NT2/D1 (cell line): ENCODE results near the gene TINAGL1.
A peak's percentile ranks its signal among the peaks of the same experiment; 100 is the strongest.

Experiments
- DNase-seq: peaks from one replicate; pipeline ENCODE4 v3.0.0-alpha.2; 2011; ENCODE audit warnings: low read depth, low spot score
- H3K27me3 ChIP-seq: 2 replicates; pipeline ENCODE4 v1.6.0; 2011; ENCODE audit warnings: mild to moderate bottlenecking; ENCODE audit not compliant: insufficient read length, insufficient read depth
- H3K36me3 ChIP-seq: 2 replicates; pipeline ENCODE4 v1.6.1; 2011; ENCODE audit warnings: mild to moderate bottlenecking, low read length, mixed read lengths; ENCODE audit not compliant: insufficient read depth, insufficient read length
- H3K4me1 ChIP-seq: 2 replicates; pipeline ENCODE4 v1.5.1; 2011; ENCODE audit not compliant: insufficient read depth, insufficient read length
- H3K4me3 ChIP-seq: 2 replicates; pipeline ENCODE4 v1.5.1; 2011; ENCODE audit warnings: low read depth; ENCODE audit not compliant: insufficient read length
- H3K9ac ChIP-seq: 2 replicates; pipeline ENCODE4 v1.6.0; 2011; ENCODE audit warnings: low read depth; ENCODE audit not compliant: insufficient read length
- H3K9me3 ChIP-seq: 2 replicates; pipeline ENCODE4 v1.5.1; 2011; ENCODE audit warnings: mild to moderate bottlenecking, low read length; ENCODE audit not compliant: insufficient read depth
- SUZ12 ChIP-seq: IDR thresholded peaks from 2 replicates; pipeline ENCODE4 v1.6.1; 2011; ENCODE audit not compliant: insufficient read length, insufficient read depth; ENCODE audit errors: extremely low read depth
- YY1 ChIP-seq: IDR thresholded peaks from 2 replicates; pipeline ENCODE4 v1.6.1; 2011; ENCODE audit not compliant: insufficient read length, insufficient read depth
- ZNF274 ChIP-seq: IDR thresholded peaks from 2 replicates; pipeline ENCODE4 v1.6.1; 2011; ENCODE audit warnings: mild to moderate bottlenecking, low read depth, low read length

The TINAGL1 gene

DNA sequence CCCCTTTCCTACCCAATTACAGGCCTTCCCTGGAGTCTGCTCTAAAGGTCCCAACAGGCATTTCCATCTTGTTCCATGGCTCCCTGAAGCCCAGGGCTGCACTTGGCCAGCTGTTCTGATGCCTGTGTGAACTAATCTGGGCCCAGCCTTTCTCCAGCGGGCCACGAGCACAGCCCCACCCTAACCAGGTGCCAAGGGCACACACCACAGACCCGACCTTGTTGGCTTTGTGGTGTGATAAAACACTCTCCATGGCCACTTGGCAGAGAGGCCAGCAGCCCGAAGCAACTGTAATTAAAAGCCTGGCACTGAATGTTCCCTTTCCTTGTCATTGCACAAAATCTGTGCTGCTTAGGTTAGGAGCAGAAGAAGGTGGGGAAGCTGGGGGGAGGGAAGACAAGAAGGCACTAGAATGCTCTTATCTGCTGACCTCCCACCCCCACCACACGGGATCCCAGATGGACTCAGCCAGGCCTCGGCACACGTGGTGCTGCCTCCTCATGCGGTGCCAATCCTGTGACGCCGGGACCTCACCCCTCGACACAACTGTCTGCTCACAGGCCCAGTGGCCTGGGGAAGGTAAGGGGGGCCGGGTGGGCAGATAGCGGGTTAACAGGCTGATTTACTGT is 51.1 kb downstream of the TINAGL1 start:
- peaks cover 66% of the 10 kb centered on the region for H3K36me3 ChIP-seq

DNA sequence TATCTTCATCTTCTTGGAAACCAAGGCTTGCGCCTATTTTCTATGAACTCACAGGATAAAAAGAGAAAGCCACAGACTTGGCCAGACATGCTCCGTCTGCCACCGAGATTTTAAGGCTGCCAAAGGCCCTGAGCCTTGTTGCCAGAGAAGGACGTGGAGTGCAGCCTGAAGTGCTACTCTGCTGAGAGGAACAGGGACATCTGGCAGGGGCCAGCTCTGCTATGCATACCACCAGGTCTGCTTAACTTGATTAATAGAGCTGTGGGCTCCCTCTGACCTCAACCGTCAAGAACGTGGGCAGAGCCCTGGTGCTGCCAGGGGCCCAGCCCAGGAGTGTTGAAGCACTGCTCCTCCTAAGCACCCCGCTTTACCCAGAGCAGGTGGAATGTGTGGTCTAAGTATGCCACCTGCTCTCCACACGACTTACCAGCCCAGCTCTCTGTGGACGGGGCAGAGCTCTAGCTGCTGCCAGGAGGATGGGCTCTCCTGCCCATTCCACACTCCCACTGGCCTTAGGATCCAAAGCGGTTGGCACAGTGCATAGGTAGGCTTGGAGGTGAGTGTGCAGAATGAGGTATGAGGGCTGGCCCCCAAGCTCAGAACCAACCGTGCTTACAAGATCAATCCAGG is 51.7 kb downstream of the TINAGL1 start:
- Histone ChIP-seq H3K9me3 (no peaks in the 10 kb centered on the region), H3K36me3 (peaks cover 72% of the 10 kb centered on the region), H3K9ac (peak overlapping the region; percentile 14), H3K4me1 (peaks cover 52% of the 10 kb centered on the region), H3K4me3 (no peak overlapping the region), H3K27me3 (no peaks in the 10 kb centered on the region)
- no peak for TF ChIP-seq YY1
- no peak for TF ChIP-seq SUZ12
- TF ChIP-seq ZNF274, result no peak
- DNase-seq, result no peak

More for the DNA sequence above, 51.1 kb downstream of the TINAGL1 start:
- Histone ChIP-seq H3K9me3 (no peaks in the 10 kb centered on the region), H3K4me1 (peaks cover 52% of the 10 kb centered on the region), H3K27me3 (no peaks in the 10 kb centered on the region), H3K4me3 (no peak overlapping the region), H3K9ac (peak overlapping the region; percentile 14)
- TF ChIP-seq ZNF274 (no peak), YY1 (no peak), SUZ12 (no peak)
- no peak for DNase-seq

DNA sequence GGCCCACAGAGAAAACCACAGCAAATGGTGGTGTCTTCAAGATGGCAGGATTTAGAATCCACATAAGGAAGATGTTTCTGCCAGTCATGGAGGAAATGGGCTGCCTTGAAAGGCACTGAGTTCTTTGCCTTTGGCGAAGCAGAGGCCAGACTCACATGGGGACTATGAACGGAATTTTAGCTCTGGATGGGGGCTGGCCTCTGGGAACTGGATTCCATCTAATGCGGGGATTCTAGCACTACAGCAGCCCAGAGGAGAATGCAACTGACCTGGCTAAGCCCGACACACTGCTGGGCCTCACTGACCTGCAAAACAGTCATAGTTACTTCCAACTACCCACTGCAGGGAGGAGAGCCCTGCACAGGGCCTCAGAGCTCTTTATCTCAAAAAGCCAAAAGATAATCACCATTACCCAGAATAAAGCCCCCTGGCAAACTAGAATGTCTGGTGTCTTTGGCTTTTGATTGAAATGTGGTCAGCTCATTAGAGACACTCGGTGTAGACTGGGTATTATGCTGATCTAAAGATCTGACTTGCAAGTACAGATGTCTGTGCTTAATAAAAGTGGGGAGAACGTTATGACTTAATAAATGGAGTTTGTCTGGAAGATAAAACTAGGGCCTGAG is 52.7 kb downstream of the TINAGL1 start:
- TF ChIP-seq YY1, result no peak
- no peak for TF ChIP-seq SUZ12
- no peak for TF ChIP-seq ZNF274
- Histone ChIP-seq H3K27me3 (no peaks in the 10 kb centered on the region), H3K4me3 (no peak overlapping the region), H3K36me3 (peaks cover 79% of the 10 kb centered on the region), H3K4me1 (peaks cover 52% of the 10 kb centered on the region), H3K9me3 (no peaks in the 10 kb centered on the region), H3K9ac (no peak overlapping the region)
- DNase-seq, result no peak

DNA sequence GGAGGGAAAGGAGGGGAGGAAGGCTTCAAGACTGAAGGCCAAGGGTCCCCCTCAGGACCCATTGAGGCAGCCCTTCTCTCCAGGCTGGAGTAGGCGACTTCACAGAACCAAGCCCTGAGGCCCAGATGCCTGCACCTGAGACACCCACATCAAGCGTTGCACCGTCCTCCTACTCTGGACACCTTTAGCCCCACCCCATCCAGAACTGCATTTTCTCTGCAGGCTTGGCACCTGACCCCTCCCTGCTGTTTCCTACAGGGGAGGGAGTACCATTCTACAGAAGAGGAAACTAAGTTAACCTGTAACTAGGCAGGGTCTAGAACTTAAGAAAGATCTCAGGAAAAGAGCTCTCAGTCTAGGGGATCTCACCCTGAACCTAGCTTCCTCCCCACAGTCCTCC is 56.3 kb downstream of the TINAGL1 start:
- Histone ChIP-seq H3K4me3 (no peak overlapping the region), H3K9me3 (no peaks in the 10 kb centered on the region), H3K9ac (no peak overlapping the region), H3K27me3 (no peaks in the 10 kb centered on the region), H3K4me1 (peaks cover 25% of the 10 kb centered on the region), H3K36me3 (peaks cover 80% of the 10 kb centered on the region)
- no peak for TF ChIP-seq YY1
- no peak for TF ChIP-seq ZNF274
- no peak for TF ChIP-seq SUZ12
- DNase-seq, result no peak

DNA sequence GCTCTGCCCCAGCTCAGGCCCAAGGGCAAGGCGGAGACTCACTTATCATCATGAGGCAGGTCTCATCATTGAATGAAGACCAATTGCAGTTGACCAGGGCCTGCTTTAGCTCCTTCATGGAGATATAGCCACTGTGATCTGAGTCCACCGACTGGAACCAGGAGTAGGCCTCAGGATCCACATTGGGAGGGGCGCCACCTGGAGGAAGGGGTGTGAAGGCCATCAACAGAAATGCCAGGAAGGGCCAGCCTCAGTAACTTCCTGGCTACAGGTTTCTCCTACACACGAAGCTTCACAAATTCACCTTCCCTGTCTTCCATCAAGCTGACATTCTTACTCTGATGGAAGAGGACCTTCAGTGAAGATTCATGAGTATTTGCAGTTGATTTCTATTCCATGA is 56.8 kb downstream of the TINAGL1 start:
- H3K9me3 ChIP-seq, result no peaks in the 10 kb centered on the region
- no peak overlapping the region for H3K9ac ChIP-seq
- DNase-seq, result no peak
- H3K4me3 ChIP-seq, result no peak overlapping the region
- no peaks in the 10 kb centered on the region for H3K27me3 ChIP-seq
- H3K4me1 ChIP-seq, result peaks cover 20% of the 10 kb centered on the region
- TF ChIP-seq SUZ12 (no peak), ZNF274 (no peak), YY1 (no peak)
- peaks cover 79% of the 10 kb centered on the region for H3K36me3 ChIP-seq
